Gastrocnemius medialis (tissue), 4 donors: Measurements from ENCODE around the gene GNAT1. TPM values are rescaled to one million over a fixed set of nuclear protein-coding genes. Genes with fewer than 3 reads are reported as not detected.

ENCODE experiments used
- ATAC-seq, 2 donors: fragments of 150-250 bp; one replicate each; pipeline ENCODE4 v1.9.1; 2016
- DNase-seq, 2 donors: peaks; one replicate each; pipeline ENCODE4 v3.0.0-alpha.2; 2019
- H3K27ac ChIP-seq, 4 donors: fragments of 200-600 bp; sonication (generic); 1 replicate in 1 of 4; 2 replicates in 3 of 4; pipeline ENCODE4 v1.5.1; 2016 to 2018; ENCODE audit warnings: mild to moderate bottlenecking in 2 of 4, moderate library complexity in 1 of 4
- H3K27me3 ChIP-seq, 3 donors: fragments of 200-600 bp; sonication (generic) in 2 of 3; 1 replicate in 1 of 3; 2 replicates in 2 of 3; pipeline versions ENCODE4 v1.5.1 to v1.6.0; 2016 to 2019; ENCODE audit warnings: mild to moderate bottlenecking in 1 of 3, moderate library complexity in 1 of 3
- H3K36me3 ChIP-seq, 2 donors: fragments of 200-600 bp; sonication (generic) in 1 of 2; one replicate each; pipeline ENCODE4 v1.5.1; 2017 to 2018
- H3K4me1 ChIP-seq, 2 donors: fragments of 200-600 bp; sonication (generic) in 1 of 2; one replicate each; pipeline ENCODE4 v1.5.1; 2016 to 2017; ENCODE audit warnings: mild to moderate bottlenecking in 2 of 2
- H3K4me3 ChIP-seq, 4 donors: fragments of 200-600 bp; sonication (generic) in 3 of 4; 1 replicate in 1 of 4; 2 replicates in 3 of 4; pipeline ENCODE4 v1.5.1; 2016 to 2019; ENCODE audit warnings: mild to moderate bottlenecking in 2 of 4
- H3K9me3 ChIP-seq, 3 donors: fragments of 200-600 bp; sonication (generic) in 2 of 3; 1 replicate in 1 of 3; 2 replicates in 2 of 3; pipeline ENCODE4 v1.5.1; 2016 to 2019
- POLR2A ChIP-seq, 2 donors: fragments of 450-650 bp; IDR thresholded peaks; one replicate each; pipeline ENCODE4 v1.6.1; 2017; ENCODE audit warnings: antibody characterized with exemption in 2 of 2, mild to moderate bottlenecking in 2 of 2, moderate library complexity in 2 of 2
- in situ Hi-C, 4 donors: fragments of 200-750 bp; cut with MboI; loops; one replicate each; pipeline versions ENCODE4 v1.15.0 to v1.8.0; 2017; ENCODE audit warnings: low sequenced_read_pairs in 4 of 4
- intact Hi-C: fragments of 100-400 bp; cut with DNase I; formaldehyde crosslinking; loops from one replicate; pipeline ENCODE4 v1.15.1; 2023; ENCODE audit warnings: low total_unique reads
- total RNA-seq, 4 donors: library from RNA; depleted of rRNA; stranded (reverse); fragments of >200 nt; gene quantifications; one replicate each; pipeline versions ENCODE4 v1.1.0 to v1.2.3, GENCODE V29; 2016
- TF ChIP-seq, protein P1 (sequence below), 5 experiments: fragments of 450-650 bp in 3 of 5; fragments of 200-600 bp in 2 of 5; sonication (generic) in 2 of 5; IDR thresholded peaks in 4 of 5; conservative IDR thresholded peaks in 1 of 5; 1 replicate in 4 of 5; 2 replicates in 1 of 5; pipeline ENCODE4 v1.5.1; 2016 to 2019; ENCODE audit warnings: antibody characterized with exemption in 5 of 5, mild to moderate bottlenecking in 3 of 5, moderate library complexity in 3 of 5

Gene GNAT1
- total RNA-seq, 4 donors from 2014 or later: not detected

DNA sequence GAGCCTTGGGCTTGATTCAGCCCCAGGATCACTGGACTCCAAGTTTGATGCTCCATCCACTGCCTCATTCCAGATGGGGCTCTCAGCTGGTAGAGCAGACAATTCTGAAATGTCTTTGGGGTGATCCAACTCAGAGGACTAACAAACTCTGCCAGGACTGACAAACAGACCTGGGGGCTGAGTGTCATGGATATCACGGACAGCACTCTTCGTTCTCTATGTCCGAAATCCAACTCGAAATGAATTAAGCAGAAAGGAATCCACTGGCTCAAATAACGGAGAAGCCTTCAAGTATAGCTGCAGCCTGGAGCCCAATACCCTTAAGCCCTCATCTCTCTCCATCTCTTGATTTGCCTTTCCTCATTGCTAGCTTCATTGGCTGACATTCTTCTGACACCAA lies 27.9 kb downstream of the GNAT1 start:
- intact Hi-C loops (no loop called here), in situ Hi-C loops (no loop called here)
- Histone ChIP-seq H3K27ac (peak overlapping the region; percentile 15 to 84 (median 44)), H3K4me1 (peaks cover 39 to 53% of the 10 kb centered on the region in 2 donors), H3K27me3 (no peaks in the 10 kb centered on the region), H3K4me3 (no peak overlapping the region), H3K36me3 (no peaks in the 10 kb centered on the region), H3K9me3 (no peaks in the 10 kb centered on the region)
- DNase-seq: no peak
- ATAC-seq: peak; percentile 47 to 81
- TF ChIP-seq, protein P1, sequence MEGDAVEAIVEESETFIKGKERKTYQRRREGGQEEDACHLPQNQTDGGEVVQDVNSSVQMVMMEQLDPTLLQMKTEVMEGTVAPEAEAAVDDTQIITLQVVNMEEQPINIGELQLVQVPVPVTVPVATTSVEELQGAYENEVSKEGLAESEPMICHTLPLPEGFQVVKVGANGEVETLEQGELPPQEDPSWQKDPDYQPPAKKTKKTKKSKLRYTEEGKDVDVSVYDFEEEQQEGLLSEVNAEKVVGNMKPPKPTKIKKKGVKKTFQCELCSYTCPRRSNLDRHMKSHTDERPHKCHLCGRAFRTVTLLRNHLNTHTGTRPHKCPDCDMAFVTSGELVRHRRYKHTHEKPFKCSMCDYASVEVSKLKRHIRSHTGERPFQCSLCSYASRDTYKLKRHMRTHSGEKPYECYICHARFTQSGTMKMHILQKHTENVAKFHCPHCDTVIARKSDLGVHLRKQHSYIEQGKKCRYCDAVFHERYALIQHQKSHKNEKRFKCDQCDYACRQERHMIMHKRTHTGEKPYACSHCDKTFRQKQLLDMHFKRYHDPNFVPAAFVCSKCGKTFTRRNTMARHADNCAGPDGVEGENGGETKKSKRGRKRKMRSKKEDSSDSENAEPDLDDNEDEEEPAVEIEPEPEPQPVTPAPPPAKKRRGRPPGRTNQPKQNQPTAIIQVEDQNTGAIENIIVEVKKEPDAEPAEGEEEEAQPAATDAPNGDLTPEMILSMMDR (IDR thresholded peaks at IDR 0.05 in 4 of 5, conservative IDR thresholded peaks at IDR 0.05 in 1 of 5): no peak
- no peak for TF ChIP-seq POLR2A (IDR thresholded peaks at IDR 0.05)

DNA sequence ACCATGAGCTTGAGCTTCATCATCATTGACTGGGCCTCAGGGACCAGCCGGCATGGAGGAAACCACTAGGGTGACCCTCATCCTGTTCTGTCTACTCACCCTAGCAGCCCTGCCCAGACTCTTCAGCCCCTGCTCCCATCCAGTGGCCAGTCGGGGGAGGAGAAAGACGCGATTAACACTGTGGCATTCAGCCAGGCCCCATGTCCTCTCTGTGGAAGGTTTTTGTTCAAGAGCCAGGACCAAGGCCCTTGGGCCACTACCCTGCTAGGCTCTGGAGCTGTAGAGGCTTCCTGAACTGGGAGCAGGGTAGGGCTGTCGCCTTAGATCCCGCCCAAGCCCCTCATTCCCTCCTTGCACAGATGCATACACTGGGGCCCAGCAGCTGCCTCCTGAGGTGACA lies 28.7 kb downstream of the GNAT1 start:
- DNase-seq: no peak
- ATAC-seq: no peak
- Histone ChIP-seq H3K36me3 (no peaks in the 10 kb centered on the region), H3K4me1 (peaks cover 33 to 49% of the 10 kb centered on the region in 2 donors), H3K9me3 (no peaks in the 10 kb centered on the region), H3K27ac (peak overlapping the region in 3 of 4 donors; percentile 15 to 84 (median 39)), H3K4me3 (no peak overlapping the region), H3K27me3 (no peaks in the 10 kb centered on the region)
- in situ Hi-C loops (loop anchor here in 1 of 4 donors (10.0 kb wide), 1 partner anchor 55 kb away; the partner anchor contains the start of gene LSMEM2), intact Hi-C loops (no loop called here)
- TF ChIP-seq, protein P1 (IDR thresholded peaks at IDR 0.05 in 4 of 5, conservative IDR thresholded peaks at IDR 0.05 in 1 of 5): no peak
- TF ChIP-seq POLR2A (IDR thresholded peaks at IDR 0.05): no peak

DNA sequence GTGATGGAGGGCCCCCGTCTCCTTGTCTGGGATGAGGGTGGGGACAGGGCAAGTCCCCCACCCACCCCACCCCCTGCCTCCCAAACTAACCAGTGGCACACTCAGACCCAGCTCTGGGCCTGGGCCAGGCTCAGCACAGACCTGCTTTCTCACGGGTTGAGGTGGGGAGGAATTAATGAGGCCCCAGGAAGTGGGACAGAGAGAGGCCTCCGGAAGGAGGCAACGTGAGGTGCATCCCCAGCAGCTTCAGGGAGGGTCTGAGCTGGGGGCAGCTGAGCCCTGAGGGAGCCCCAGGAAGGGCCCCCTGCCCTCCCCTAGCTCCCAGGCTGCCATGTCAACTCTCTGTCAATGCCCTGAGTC lies 29.6 kb downstream of the GNAT1 start:
- Histone ChIP-seq H3K4me3 (no peak overlapping the region), H3K27ac (peak overlapping the region in 2 of 4 donors; percentile 24 to 84), H3K4me1 (peaks cover 33 to 46% of the 10 kb centered on the region in 2 donors), H3K27me3 (no peaks in the 10 kb centered on the region), H3K9me3 (no peaks in the 10 kb centered on the region), H3K36me3 (no peaks in the 10 kb centered on the region)
- in situ Hi-C loops (loop anchor here in 1 of 4 donors (10.0 kb wide), 1 partner anchor 54 kb away; the partner anchor contains the start of gene LSMEM2), intact Hi-C loops (no loop called here)
- TF ChIP-seq POLR2A (IDR thresholded peaks at IDR 0.05): no peak
- TF ChIP-seq, protein P1 (IDR thresholded peaks at IDR 0.05 in 4 of 5, conservative IDR thresholded peaks at IDR 0.05 in 1 of 5): no peak
- DNase-seq: no peak
- ATAC-seq: no peak

DNA sequence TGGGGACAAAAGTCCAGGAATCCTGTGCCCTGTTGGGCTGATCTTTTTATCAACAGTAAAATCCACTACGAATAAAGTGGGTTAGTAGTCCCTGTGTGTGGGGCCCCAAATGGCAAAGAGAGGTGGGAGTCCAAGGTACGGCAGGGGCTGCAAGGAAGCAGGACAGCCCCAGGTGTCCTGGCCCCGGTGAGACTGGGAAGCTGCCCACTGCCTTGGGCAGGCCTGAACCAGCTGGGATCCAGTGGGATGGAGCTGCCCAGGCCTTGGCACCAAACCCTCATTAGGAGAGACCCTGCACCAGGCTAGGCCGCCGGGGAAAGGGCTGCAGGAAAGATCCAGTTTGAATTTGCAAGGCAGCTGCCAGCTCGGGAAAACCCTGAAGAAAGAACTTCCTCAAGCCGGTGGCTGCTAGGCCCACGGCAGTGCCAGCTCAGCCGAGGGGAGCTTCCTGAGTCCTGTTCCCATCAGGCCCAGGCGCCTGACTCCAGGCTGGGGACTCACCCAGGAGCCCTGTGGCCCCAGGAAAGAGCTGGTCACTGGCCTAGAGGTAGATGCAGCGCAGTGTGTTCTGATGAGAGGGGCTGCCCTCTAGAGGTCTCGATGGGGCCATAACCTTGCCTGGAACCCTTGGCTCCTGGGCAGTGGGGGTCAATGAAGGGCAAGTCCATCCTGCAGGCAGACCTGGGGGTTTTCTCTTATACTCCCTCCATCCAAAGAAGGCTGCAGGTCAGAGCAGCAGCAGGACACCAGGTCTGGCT lies 30.2 kb downstream of the GNAT1 start:
- Histone ChIP-seq H3K4me3 (no peak overlapping the region), H3K9me3 (no peaks in the 10 kb centered on the region), H3K4me1 (peaks cover 38 to 46% of the 10 kb centered on the region in 2 donors), H3K27me3 (no peaks in the 10 kb centered on the region), H3K27ac (peak overlapping the region; percentile 6 to 84 (median 36)), H3K36me3 (no peaks in the 10 kb centered on the region)
- no peak for ATAC-seq
- intact Hi-C loops (no loop called here), in situ Hi-C loops (loop anchor here in 1 of 4 donors (10.0 kb wide), 1 partner anchor 53 kb away; the partner anchor contains the start of gene LSMEM2)
- TF ChIP-seq POLR2A (IDR thresholded peaks at IDR 0.05): no peak
- TF ChIP-seq, protein P1 (IDR thresholded peaks at IDR 0.05 in 4 of 5, conservative IDR thresholded peaks at IDR 0.05 in 1 of 5): no peak
- no peak for DNase-seq
